Measurements from ENCODE around the gene CLCN2.

GRCh38 chr3:184388936-184389230, 27.5 kb upstream of the CLCN2 start:
- TF ChIP-seq CTCF (IDR thresholded peaks at IDR 0.05) (no peak), POLR2A (IDR thresholded peaks at IDR 0.05) (no peak), POLR2AphosphoS5 (IDR thresholded peaks at IDR 0.05; ENCODE audit: insufficient read depth in 1 of 2, low read depth in 1 of 2) (no peak)

All from vagina (tissue), 2 donors.